ENCODE data around the gene TBC1D7. TPM values are rescaled to one million over a fixed set of nuclear protein-coding genes. Genes with fewer than 3 reads are reported as not detected.

Gene TBC1D7
- total RNA-seq, 1 donor from 2014 or later: 18.1 TPM

GRCh38 chr6:13319891-13320564 is 8.3 kb downstream of the TBC1D7 start:
- H3K27ac ChIP-seq: no peak overlapping the region
- TF ChIP-seq CTCF (IDR thresholded peaks at IDR 0.05): no peak
- H3K9me3 ChIP-seq: no peaks in the 10 kb centered on the region
- H3K27me3 ChIP-seq: no peaks in the 10 kb centered on the region
- DNase-seq (no peak), ATAC-seq (no peak)
- H3K4me1 ChIP-seq: no peaks in the 10 kb centered on the region
- intact Hi-C loops (cut with DNase I): no loop called here
- no peak overlapping the region for H3K4me3 ChIP-seq
- peaks cover 100% of the 10 kb centered on the region for H3K36me3 ChIP-seq

GRCh38 chr6:13318821-13319220 is 9.5 kb downstream of the TBC1D7 start:
- Histone ChIP-seq H3K4me3 (no peak overlapping the region), H3K36me3 (peaks cover 100% of the 10 kb centered on the region), H3K9me3 (no peaks in the 10 kb centered on the region), H3K27ac (no peak overlapping the region), H3K4me1 (no peaks in the 10 kb centered on the region), H3K27me3 (no peaks in the 10 kb centered on the region)
- DNase-seq (no peak), ATAC-seq (no peak)
- no peak for TF ChIP-seq CTCF (IDR thresholded peaks at IDR 0.05)
- intact Hi-C loops (cut with DNase I): no loop called here

GRCh38 chr6:13315896-13316295 is 12.4 kb downstream of the TBC1D7 start:
- no peak for TF ChIP-seq CTCF (IDR thresholded peaks at IDR 0.05)
- H3K27ac ChIP-seq: no peak overlapping the region
- no peaks in the 10 kb centered on the region for H3K9me3 ChIP-seq
- peaks cover 90% of the 10 kb centered on the region for H3K36me3 ChIP-seq
- no peaks in the 10 kb centered on the region for H3K27me3 ChIP-seq
- intact Hi-C loops (cut with DNase I): no loop called here
- DNase-seq (no peak), ATAC-seq (no peak)
- no peaks in the 10 kb centered on the region for H3K4me1 ChIP-seq
- H3K4me3 ChIP-seq: no peak overlapping the region

GRCh38 chr6:13314806-13315205 is 13.5 kb downstream of the TBC1D7 start:
- no peak for TF ChIP-seq CTCF (IDR thresholded peaks at IDR 0.05)
- Histone ChIP-seq H3K4me1 (no peaks in the 10 kb centered on the region), H3K36me3 (peaks cover 84% of the 10 kb centered on the region), H3K27ac (no peak overlapping the region), H3K27me3 (no peaks in the 10 kb centered on the region), H3K4me3 (no peak overlapping the region), H3K9me3 (no peaks in the 10 kb centered on the region)
- intact Hi-C loops (cut with DNase I): no loop called here
- no peak for DNase-seq
- no peak for ATAC-seq

- H3K27me3 ChIP-seq: no peaks in the 10 kb centered on the region
- H3K4me3 ChIP-seq: no peak overlapping the region
- intact Hi-C loops (cut with DNase I): no loop called here
- no peak overlapping the region for H3K27ac ChIP-seq
- DNase-seq (no peak), ATAC-seq (no peak)
- no peaks in the 10 kb centered on the region for H3K9me3 ChIP-seq
- peaks cover 13% of the 10 kb centered on the region for H3K4me1 ChIP-seq
- TF ChIP-seq CTCF (IDR thresholded peaks at IDR 0.05): no peak
- H3K36me3 ChIP-seq: peaks cover 73% of the 10 kb centered on the region
These were observed 17.2 kb downstream of the TBC1D7 start for GRCh38 chr6:13311155-13311554.

GRCh38 chr6:13308332-13308731 is 20.0 kb downstream of the TBC1D7 start:
- no peak for ATAC-seq
- H3K4me3 ChIP-seq: no peak overlapping the region
- DNase-seq: no peak
- H3K9me3 ChIP-seq: no peaks in the 10 kb centered on the region
- peaks cover 26% of the 10 kb centered on the region for H3K4me1 ChIP-seq
- no peaks in the 10 kb centered on the region for H3K27me3 ChIP-seq
- TF ChIP-seq CTCF (IDR thresholded peaks at IDR 0.05): no peak
- intact Hi-C loops (cut with DNase I): no loop called here
- peaks cover 65% of the 10 kb centered on the region for H3K36me3 ChIP-seq
- H3K27ac ChIP-seq: peak overlapping the region; percentile 12

All from upper lobe of right lung (tissue), 1 donor.